ENCODE results near the gene CHODL.

Gene CHODL

GRCh38 chr21:18252256-18252655 is 7.6 kb downstream of the CHODL start:
- Histone ChIP-seq H3K9me3 (ENCODE audit: control insufficient read depth in 1 of 2, low read length in 2 of 2) (no peaks in the 10 kb centered on the region), H3K4me3 (ENCODE audit: low read depth in 1 of 2, low read length in 2 of 2) (no peak overlapping the region), H3K27ac (ENCODE audit: low read length) (no peak overlapping the region), H3K27me3 (ENCODE audit: low read depth, low read length) (no peaks in the 10 kb centered on the region), H3K4me1 (ENCODE audit: control insufficient read depth in 1 of 2, insufficient read depth in 2 of 2, low read length in 2 of 2) (peaks cover 0 to 4% of the 10 kb centered on the region in 2 donors), H3K36me3 (ENCODE audit: control insufficient read depth in 1 of 2, insufficient read depth in 2 of 2, low read length in 2 of 2) (no peaks in the 10 kb centered on the region)

- H3K4me1 ChIP-seq (ENCODE audit: control insufficient read depth in 1 of 2, insufficient read depth in 2 of 2, low read length in 2 of 2): peaks cover 0 to 4% of the 10 kb centered on the region in 2 donors
- no peaks in the 10 kb centered on the region for H3K27me3 ChIP-seq (ENCODE audit: low read depth, low read length)
- no peaks in the 10 kb centered on the region for H3K9me3 ChIP-seq (ENCODE audit: control insufficient read depth in 1 of 2, low read length in 2 of 2)
- H3K27ac ChIP-seq (ENCODE audit: low read length): no peak overlapping the region
- no peaks in the 10 kb centered on the region for H3K36me3 ChIP-seq (ENCODE audit: control insufficient read depth in 1 of 2, insufficient read depth in 2 of 2, low read length in 2 of 2)
- H3K4me3 ChIP-seq (ENCODE audit: low read depth in 1 of 2, low read length in 2 of 2): no peak overlapping the region
These were observed 8.0 kb downstream of the CHODL start for GRCh38 chr21:18252680-18253079.

GRCh38 chr21:18253221-18253620 is 8.6 kb downstream of the CHODL start:
- Histone ChIP-seq H3K27ac (ENCODE audit: low read length) (no peak overlapping the region), H3K9me3 (ENCODE audit: control insufficient read depth in 1 of 2, low read length in 2 of 2) (no peaks in the 10 kb centered on the region), H3K27me3 (ENCODE audit: low read depth, low read length) (no peaks in the 10 kb centered on the region), H3K4me3 (ENCODE audit: low read depth in 1 of 2, low read length in 2 of 2) (no peak overlapping the region), H3K4me1 (ENCODE audit: control insufficient read depth in 1 of 2, insufficient read depth in 2 of 2, low read length in 2 of 2) (peaks cover 0 to 4% of the 10 kb centered on the region in 2 donors), H3K36me3 (ENCODE audit: control insufficient read depth in 1 of 2, insufficient read depth in 2 of 2, low read length in 2 of 2) (no peaks in the 10 kb centered on the region)

- Histone ChIP-seq H3K4me3 (ENCODE audit: low read depth in 1 of 2, low read length in 2 of 2) (no peak overlapping the region), H3K4me1 (ENCODE audit: control insufficient read depth in 1 of 2, insufficient read depth in 2 of 2, low read length in 2 of 2) (peaks cover 0 to 4% of the 10 kb centered on the region in 2 donors), H3K9me3 (ENCODE audit: control insufficient read depth in 1 of 2, low read length in 2 of 2) (no peaks in the 10 kb centered on the region), H3K27ac (ENCODE audit: low read length) (no peak overlapping the region), H3K27me3 (ENCODE audit: low read depth, low read length) (no peaks in the 10 kb centered on the region), H3K36me3 (ENCODE audit: control insufficient read depth in 1 of 2, insufficient read depth in 2 of 2, low read length in 2 of 2) (no peaks in the 10 kb centered on the region)
These were observed 9.2 kb downstream of the CHODL start for GRCh38 chr21:18253799-18254198.

- Histone ChIP-seq H3K9me3 (ENCODE audit: control insufficient read depth in 1 of 2, low read length in 2 of 2) (no peaks in the 10 kb centered on the region), H3K27ac (ENCODE audit: low read length) (no peak overlapping the region), H3K27me3 (ENCODE audit: low read depth, low read length) (no peaks in the 10 kb centered on the region), H3K4me3 (ENCODE audit: low read depth in 1 of 2, low read length in 2 of 2) (no peak overlapping the region), H3K36me3 (ENCODE audit: control insufficient read depth in 1 of 2, insufficient read depth in 2 of 2, low read length in 2 of 2) (no peaks in the 10 kb centered on the region), H3K4me1 (ENCODE audit: control insufficient read depth in 1 of 2, insufficient read depth in 2 of 2, low read length in 2 of 2) (no peaks in the 10 kb centered on the region)
These were observed 21.3 kb downstream of the CHODL start for GRCh38 chr21:18265944-18266343.

GRCh38 chr21:18267496-18267895 is 22.9 kb downstream of the CHODL start:
- Histone ChIP-seq H3K27ac (ENCODE audit: low read length) (no peak overlapping the region), H3K27me3 (ENCODE audit: low read depth, low read length) (no peaks in the 10 kb centered on the region), H3K4me3 (ENCODE audit: low read depth in 1 of 2, low read length in 2 of 2) (no peak overlapping the region), H3K9me3 (ENCODE audit: control insufficient read depth in 1 of 2, low read length in 2 of 2) (no peaks in the 10 kb centered on the region), H3K36me3 (ENCODE audit: control insufficient read depth in 1 of 2, insufficient read depth in 2 of 2, low read length in 2 of 2) (no peaks in the 10 kb centered on the region), H3K4me1 (ENCODE audit: control insufficient read depth in 1 of 2, insufficient read depth in 2 of 2, low read length in 2 of 2) (no peaks in the 10 kb centered on the region)

- H3K27ac ChIP-seq (ENCODE audit: low read length): no peak overlapping the region
- H3K36me3 ChIP-seq (ENCODE audit: control insufficient read depth in 1 of 2, insufficient read depth in 2 of 2, low read length in 2 of 2): no peaks in the 10 kb centered on the region
- H3K4me3 ChIP-seq (ENCODE audit: low read depth in 1 of 2, low read length in 2 of 2): no peak overlapping the region
- no peaks in the 10 kb centered on the region for H3K27me3 ChIP-seq (ENCODE audit: low read depth, low read length)
- H3K4me1 ChIP-seq (ENCODE audit: control insufficient read depth in 1 of 2, insufficient read depth in 2 of 2, low read length in 2 of 2): no peaks in the 10 kb centered on the region
- no peaks in the 10 kb centered on the region for H3K9me3 ChIP-seq (ENCODE audit: control insufficient read depth in 1 of 2, low read length in 2 of 2)
These were observed 24.3 kb downstream of the CHODL start for GRCh38 chr21:18268906-18269305.

- Histone ChIP-seq H3K27ac (ENCODE audit: low read length) (no peak overlapping the region), H3K4me3 (ENCODE audit: low read depth in 1 of 2, low read length in 2 of 2) (no peak overlapping the region), H3K27me3 (ENCODE audit: low read depth, low read length) (no peaks in the 10 kb centered on the region), H3K9me3 (ENCODE audit: control insufficient read depth in 1 of 2, low read length in 2 of 2) (no peaks in the 10 kb centered on the region), H3K36me3 (ENCODE audit: control insufficient read depth in 1 of 2, insufficient read depth in 2 of 2, low read length in 2 of 2) (no peaks in the 10 kb centered on the region), H3K4me1 (ENCODE audit: control insufficient read depth in 1 of 2, insufficient read depth in 2 of 2, low read length in 2 of 2) (no peaks in the 10 kb centered on the region)
These were observed 25.2 kb downstream of the CHODL start for GRCh38 chr21:18269856-18270255.

- H3K9me3 ChIP-seq (ENCODE audit: control insufficient read depth in 1 of 2, low read length in 2 of 2): no peaks in the 10 kb centered on the region
- no peaks in the 10 kb centered on the region for H3K4me1 ChIP-seq (ENCODE audit: control insufficient read depth in 1 of 2, insufficient read depth in 2 of 2, low read length in 2 of 2)
- no peaks in the 10 kb centered on the region for H3K27me3 ChIP-seq (ENCODE audit: low read depth, low read length)
- no peak overlapping the region for H3K4me3 ChIP-seq (ENCODE audit: low read depth in 1 of 2, low read length in 2 of 2)
- no peak overlapping the region for H3K27ac ChIP-seq (ENCODE audit: low read length)
- no peaks in the 10 kb centered on the region for H3K36me3 ChIP-seq (ENCODE audit: control insufficient read depth in 1 of 2, insufficient read depth in 2 of 2, low read length in 2 of 2)
These were observed 28.8 kb downstream of the CHODL start for GRCh38 chr21:18273400-18273799.

GRCh38 chr21:18274370-18274769 is 29.7 kb downstream of the CHODL start:
- Histone ChIP-seq H3K27me3 (ENCODE audit: low read depth, low read length) (no peaks in the 10 kb centered on the region), H3K27ac (ENCODE audit: low read length) (no peak overlapping the region), H3K4me1 (ENCODE audit: control insufficient read depth in 1 of 2, insufficient read depth in 2 of 2, low read length in 2 of 2) (no peaks in the 10 kb centered on the region), H3K4me3 (ENCODE audit: low read depth in 1 of 2, low read length in 2 of 2) (no peak overlapping the region), H3K36me3 (ENCODE audit: control insufficient read depth in 1 of 2, insufficient read depth in 2 of 2, low read length in 2 of 2) (no peaks in the 10 kb centered on the region), H3K9me3 (ENCODE audit: control insufficient read depth in 1 of 2, low read length in 2 of 2) (no peaks in the 10 kb centered on the region)

- no peaks in the 10 kb centered on the region for H3K4me1 ChIP-seq (ENCODE audit: control insufficient read depth in 1 of 2, insufficient read depth in 2 of 2, low read length in 2 of 2)
- H3K4me3 ChIP-seq (ENCODE audit: low read depth in 1 of 2, low read length in 2 of 2): no peak overlapping the region
- H3K27ac ChIP-seq (ENCODE audit: low read length): no peak overlapping the region
- H3K36me3 ChIP-seq (ENCODE audit: control insufficient read depth in 1 of 2, insufficient read depth in 2 of 2, low read length in 2 of 2): no peaks in the 10 kb centered on the region
- H3K9me3 ChIP-seq (ENCODE audit: control insufficient read depth in 1 of 2, low read length in 2 of 2): no peaks in the 10 kb centered on the region
- H3K27me3 ChIP-seq (ENCODE audit: low read depth, low read length): no peaks in the 10 kb centered on the region
These were observed 31.1 kb downstream of the CHODL start for GRCh38 chr21:18275781-18276180.

- Histone ChIP-seq H3K9me3 (ENCODE audit: control insufficient read depth in 1 of 2, low read length in 2 of 2) (peaks cover 0 to 2% of the 10 kb centered on the region in 2 donors), H3K4me3 (ENCODE audit: low read depth in 1 of 2, low read length in 2 of 2) (no peak overlapping the region), H3K36me3 (ENCODE audit: control insufficient read depth in 1 of 2, insufficient read depth in 2 of 2, low read length in 2 of 2) (no peaks in the 10 kb centered on the region), H3K27ac (ENCODE audit: low read length) (no peak overlapping the region), H3K27me3 (ENCODE audit: low read depth, low read length) (no peaks in the 10 kb centered on the region), H3K4me1 (ENCODE audit: control insufficient read depth in 1 of 2, insufficient read depth in 2 of 2, low read length in 2 of 2) (no peaks in the 10 kb centered on the region)
These were observed 40.7 kb downstream of the CHODL start for GRCh38 chr21:18285379-18285778.

Measured in muscle layer of duodenum (tissue), 2 donors.